Measurements from ENCODE around the gene ROBO2.

ROBO2 gene

DNA sequence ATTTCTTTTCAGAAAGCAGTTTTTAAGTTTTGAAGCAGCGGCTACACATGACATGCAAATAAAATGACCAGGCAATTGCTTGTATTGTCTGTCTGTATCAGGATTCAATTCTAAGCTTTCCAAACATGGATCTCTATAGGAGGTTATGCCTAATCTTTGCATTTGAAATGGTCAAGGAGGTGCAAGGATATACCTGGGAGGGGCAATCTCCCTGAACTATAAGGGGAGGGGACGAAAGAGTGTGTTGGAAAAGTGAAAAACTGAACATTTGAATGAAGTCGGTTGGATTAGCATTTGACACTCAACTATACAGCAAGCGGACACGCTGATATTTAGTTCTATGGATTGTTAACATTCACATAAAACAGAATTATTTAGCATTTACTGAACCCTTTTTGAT is 11.7 kb downstream of the ROBO2 start:
- in situ Hi-C loops (cut with MboI; ENCODE audit: low sequenced_read_pairs), result no loop called here

DNA sequence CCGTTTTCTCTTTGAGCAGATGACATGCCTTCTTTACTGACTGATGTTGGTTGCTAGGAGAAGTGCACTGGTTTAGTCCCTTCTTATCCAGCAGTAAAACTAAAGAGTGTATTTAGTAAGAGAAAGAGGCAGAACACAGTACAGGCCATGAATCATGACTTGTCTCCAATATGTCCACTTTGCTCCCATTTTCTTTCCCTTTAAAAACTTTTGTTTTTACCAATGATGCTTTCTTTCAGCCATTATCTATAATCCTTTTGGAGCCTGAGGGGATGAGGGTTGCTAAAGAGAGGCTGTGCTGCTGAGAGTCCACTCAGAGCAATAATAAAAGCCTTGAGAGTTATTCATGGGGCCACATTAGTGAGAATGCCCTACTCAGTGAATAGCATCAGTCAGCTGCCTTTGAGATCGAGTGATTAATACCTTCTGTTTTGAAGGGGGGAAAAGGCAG is 12.2 kb downstream of the ROBO2 start:
- in situ Hi-C loops (cut with MboI; ENCODE audit: low sequenced_read_pairs), result no loop called here

DNA sequence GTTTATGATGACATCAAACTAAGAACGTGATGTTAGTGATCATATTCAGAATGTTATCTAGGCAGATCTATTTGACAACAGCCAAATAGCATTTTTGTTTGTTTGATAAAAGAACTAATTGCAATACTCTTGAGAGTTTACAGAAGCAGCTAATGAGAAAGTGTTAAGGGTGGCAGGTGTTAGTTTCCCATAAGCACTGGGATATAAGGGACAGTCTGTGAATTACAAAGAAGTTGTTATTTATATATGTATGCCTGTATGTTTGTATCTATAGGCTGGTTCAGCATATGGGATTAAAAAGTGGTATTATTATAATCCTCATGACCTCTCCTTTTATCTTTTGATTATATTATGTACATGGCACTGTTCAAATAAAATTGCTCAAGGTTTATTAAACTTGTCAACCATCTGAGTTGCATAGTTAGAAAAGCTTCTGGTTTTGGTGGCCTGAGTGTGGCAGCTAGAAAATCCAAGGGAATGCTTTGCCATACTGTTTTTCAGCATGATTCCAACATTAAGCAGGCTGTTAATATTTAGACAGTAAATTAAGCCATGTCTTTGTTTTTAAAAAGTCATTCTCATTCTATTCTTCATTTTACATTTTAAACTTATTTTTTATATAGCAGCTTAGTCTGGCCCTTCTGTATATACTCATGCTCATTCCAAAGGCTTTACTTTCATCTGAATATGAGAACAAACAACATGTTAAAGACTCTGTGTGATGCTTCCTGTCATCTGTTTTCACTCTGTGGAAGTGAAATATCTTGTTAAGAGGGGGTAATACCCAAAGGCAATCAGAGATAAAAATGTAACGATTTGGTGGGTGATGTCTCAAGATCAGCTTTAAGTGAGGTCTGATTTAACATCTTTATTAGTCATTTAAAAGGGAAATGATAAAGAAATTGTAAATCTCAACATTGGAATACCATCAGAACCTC is 13.1 kb downstream of the ROBO2 start:
- in situ Hi-C loops (cut with MboI; ENCODE audit: low sequenced_read_pairs), result no loop called here

DNA sequence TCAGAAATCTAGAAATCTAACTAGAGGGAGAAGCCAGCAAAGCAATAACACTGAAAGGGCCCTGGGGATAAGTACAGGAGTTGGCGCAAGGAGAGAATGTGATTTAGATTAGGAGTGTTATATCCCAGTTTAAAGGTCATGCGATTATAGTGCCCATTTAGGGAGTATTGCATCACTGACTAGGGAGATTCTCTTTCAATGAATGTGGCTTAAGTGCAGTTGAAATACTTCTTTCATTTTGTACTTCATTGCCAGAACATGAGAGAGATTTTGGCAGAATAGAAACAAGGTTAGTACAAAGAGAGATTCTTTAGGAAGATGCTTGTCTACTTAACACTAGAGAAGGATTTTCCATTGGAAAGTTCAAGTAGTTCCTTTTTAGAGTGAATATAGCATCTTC is 13.9 kb downstream of the ROBO2 start:
- in situ Hi-C loops (cut with MboI; ENCODE audit: low sequenced_read_pairs), result no loop called here

DNA sequence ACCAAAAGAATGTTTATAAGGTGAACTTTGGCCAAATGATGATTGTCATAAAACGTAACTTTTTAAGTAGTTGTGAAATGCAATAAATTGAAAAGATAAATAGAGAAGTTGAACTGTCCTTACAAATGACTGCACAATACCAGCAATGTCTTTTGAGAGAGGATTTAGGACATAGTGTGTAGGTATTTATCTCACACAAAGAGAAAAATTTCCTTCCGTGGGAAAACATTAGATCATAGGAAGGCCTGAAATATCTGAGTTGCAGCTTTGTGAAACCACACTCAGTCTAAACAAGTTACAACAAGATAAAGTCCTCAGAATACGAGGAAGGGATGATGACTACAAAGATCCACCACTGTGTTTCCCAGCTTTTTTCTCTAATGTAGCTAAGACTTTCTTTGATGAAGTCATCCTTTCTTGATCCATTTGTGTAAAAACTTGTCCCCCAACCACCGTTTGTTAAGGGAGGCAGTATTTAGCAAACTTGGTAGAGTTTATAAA is 16.0 kb downstream of the ROBO2 start:
- in situ Hi-C loops (cut with MboI; ENCODE audit: low sequenced_read_pairs), result no loop called here

DNA sequence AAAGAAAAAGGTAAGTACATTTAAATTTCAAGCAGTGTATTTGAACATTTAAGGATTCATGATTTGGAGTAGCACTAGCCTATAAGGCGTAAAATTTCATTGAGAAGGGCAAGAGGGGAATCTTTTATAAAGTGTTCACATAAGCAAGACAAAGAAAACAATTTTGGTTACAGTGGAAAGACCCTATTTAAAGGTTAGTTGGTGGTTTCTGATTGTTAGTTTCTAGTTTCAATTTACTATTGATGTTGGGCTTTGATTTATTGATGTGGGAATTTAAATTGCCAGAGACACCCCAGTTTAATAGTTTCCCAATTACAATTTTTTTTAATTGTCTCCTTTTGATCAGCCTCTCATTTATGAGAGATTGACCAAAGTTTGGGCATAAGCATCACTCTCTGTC is 19.5 kb downstream of the ROBO2 start:
- in situ Hi-C loops (cut with MboI; ENCODE audit: low sequenced_read_pairs), result no loop called here

DNA sequence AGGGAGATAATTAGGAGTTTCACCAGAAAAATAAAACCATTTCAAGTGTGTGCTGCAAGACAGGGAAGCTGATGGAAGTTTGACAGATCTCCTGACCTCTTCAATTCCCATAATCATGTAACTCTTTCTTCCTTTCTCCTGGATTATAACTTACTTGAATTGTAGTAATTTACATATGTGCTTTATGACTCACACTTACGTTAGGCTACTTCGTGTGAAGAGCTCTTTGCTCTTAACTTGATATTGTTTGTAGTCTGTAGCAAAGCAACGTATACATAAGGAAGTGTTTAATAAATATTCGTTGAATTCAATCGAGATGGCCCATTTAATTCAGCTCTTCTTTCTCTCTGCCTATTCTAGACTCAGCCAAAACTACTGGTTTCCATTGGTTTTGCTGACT is 23.5 kb downstream of the ROBO2 start:
- in situ Hi-C loops (cut with MboI; ENCODE audit: low sequenced_read_pairs), result no loop called here

DNA sequence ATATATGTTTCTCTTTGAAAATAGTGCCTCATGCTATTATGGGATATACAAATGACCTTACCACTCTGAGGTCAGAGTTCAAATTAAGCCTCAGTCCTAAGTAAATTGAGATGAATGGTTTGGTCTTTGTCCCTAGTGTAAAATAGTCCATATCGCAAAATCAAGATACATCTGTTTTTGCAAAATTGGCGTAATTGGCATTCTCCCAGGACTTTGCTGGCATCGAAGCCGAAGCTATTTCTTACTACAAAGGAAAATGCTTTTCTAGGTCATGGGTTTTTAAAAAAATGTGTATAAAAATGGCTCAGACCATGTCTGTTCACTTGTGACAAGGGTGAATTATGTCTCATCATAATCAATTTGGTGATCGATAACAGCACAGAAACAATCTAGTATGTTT is 25.9 kb downstream of the ROBO2 start:
- in situ Hi-C loops (cut with MboI; ENCODE audit: low sequenced_read_pairs), result no loop called here

DNA sequence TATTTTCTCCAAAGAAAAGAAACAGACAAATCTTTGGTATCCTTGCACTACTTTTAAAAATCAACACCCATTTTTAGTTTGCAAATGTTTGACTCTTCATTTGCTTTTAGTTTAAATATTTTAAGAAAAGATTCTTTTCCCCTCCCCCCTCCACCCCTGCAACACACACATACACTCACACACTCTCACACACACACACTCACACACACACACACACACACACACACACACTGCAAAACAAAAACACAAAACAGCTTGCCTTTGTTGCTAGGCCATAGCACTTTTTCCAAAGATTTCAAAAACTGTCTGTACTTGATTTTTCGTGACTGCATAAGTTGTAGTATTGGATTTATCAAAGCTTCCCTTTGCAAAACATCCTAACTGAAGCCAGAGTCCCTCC is 26.9 kb downstream of the ROBO2 start:
- in situ Hi-C loops (cut with MboI; ENCODE audit: low sequenced_read_pairs), result no loop called here

DNA sequence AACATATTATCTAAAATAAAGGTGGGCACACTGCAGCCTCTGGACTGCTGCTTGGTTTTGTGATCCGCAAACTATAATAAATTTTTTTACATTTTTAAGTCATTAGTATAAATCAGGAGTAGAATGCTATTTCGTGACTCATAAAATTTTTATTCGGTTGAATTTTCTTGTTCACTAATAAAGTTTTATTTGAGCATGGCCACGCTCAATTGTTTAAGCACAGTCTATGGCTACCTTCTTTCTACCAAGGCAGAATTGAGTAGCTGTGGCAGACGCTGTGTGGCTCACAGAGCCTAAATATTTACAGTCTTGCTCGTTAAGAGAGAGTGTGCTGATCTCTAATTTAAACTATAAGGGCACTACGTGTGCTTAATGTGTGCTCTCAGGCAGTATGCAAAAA is 28.9 kb downstream of the ROBO2 start:
- in situ Hi-C loops (cut with MboI; ENCODE audit: low sequenced_read_pairs), result no loop called here

DNA sequence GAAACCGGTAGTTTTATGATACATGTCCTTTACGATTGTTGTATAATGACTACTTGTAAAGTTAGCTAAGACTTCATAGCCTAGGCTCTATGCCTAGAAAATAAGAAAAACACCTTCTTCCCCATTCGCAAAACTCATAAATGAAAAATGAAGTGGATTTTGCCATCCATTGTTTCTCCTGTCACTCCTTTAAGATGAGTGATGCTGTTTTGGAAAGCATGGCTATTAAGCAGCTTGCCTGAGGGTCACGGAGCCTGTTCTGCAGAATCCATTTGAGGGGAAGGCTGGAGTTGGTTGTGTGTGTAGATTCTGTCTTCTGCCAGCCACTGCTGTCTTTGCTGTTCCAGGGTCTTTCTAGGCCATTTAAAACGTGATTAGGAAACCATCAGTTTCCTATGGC is 31.5 kb downstream of the ROBO2 start:
- in situ Hi-C loops (cut with MboI; ENCODE audit: low sequenced_read_pairs), result no loop called here

DNA sequence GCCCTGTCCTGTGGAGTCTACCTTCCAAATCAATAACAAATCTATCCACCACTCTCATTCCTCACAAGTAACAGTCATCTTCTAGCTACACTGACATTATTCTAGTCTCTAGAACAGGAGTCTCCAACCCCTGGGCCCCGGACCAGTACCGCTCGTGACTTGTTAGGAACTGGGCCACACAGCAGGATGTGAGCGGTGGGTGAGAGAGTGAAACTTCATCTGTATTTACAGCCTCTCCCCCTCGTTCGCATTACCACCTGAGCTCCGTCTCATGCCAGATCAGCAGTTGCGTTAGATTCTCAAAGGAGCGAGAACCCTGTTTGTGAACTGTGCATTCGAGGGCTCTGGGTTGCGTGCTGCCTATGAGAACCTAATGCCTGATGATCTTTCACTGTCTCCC is 31.9 kb downstream of the ROBO2 start:
- in situ Hi-C loops (cut with MboI; ENCODE audit: low sequenced_read_pairs), result no loop called here

DNA sequence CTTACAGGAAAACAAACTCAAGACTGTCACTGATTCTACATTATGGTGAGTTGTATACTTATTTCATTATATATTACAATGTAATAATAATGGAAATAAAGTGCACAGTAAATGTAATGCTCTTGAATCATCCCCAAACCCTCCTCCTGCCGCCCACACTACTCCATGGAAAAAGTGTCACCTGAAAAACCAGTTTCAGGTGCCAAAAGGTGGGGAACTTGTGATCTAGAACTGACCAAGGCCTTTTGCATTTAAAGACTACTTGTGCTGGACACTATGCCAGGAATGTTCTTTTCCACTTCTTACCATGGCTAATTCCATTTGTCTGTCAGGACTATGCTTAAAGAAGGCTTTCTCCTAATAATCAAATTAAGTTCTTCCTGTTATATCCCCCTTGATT is 32.3 kb downstream of the ROBO2 start:
- in situ Hi-C loops (cut with MboI; ENCODE audit: low sequenced_read_pairs), result no loop called here

DNA sequence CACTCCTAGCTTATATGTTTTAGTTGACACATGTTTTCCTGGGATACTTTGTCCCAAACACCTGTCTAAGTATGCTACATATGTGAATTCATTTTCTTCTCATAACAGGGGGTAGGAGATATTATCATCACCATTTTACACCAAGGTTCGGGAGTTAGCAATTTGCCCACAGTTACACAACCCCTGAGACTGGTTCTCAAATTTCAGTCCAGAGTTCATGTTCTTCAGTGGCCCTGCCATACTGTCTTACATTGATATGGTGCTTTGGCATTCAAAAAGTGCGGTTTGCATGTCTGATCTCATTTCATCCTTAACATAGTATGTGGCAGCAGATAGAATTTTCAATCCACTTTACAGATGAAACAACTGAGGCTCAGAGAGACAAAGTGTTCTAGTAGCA is 38.4 kb downstream of the ROBO2 start:
- in situ Hi-C loops (cut with MboI; ENCODE audit: low sequenced_read_pairs), result no loop called here

DNA sequence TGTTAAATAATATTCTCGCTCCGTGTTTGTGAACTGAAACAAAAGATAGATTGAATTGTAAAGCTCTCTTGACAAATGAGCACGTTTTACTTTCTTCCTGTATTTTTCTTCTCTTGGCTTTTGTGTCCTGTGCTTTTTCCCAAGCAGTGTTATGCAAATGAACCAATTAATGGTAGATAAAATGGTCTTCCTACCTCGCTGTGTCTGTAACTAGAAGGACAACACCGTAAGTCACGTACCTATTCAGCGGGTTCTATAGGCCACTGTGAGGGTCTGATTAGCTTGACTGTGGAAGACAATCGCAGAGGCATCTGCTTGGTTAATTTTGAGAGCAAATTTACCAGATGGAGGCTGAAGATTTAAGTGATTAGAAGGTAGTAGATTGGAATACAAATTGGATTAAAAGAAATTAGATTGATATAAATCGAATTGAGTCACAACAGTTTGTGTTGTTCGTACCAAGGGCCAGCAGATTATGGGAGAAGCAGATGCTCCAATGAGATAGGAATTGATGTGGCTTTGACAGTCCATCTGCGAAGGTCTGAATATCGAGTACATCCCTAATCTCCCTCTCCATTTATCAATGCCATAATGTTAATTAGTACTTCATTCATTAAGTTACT is 40.2 kb downstream of the ROBO2 start:
- in situ Hi-C loops (cut with MboI; ENCODE audit: low sequenced_read_pairs), result no loop called here

DNA sequence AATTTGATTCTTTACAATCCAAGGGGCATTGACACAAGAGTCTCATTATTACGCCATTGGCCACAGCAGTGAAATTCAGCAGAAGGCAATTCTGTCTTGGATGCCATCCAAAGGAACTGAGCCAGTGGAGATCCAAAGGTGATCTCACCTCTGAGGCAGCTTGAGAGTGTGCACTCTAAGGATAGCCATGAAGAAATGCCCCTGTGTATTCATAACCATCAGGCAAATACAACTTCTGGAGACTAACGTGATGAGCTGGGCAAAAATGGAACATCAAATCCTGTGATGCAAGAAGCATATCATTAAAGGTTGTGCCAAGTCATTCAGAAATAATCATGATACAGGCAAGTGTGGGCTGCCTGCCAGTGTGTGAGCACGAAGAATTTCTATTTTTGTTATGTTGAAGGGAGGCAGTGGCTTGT is 41.4 kb downstream of the ROBO2 start:
- in situ Hi-C loops (cut with MboI; ENCODE audit: low sequenced_read_pairs), result no loop called here

DNA sequence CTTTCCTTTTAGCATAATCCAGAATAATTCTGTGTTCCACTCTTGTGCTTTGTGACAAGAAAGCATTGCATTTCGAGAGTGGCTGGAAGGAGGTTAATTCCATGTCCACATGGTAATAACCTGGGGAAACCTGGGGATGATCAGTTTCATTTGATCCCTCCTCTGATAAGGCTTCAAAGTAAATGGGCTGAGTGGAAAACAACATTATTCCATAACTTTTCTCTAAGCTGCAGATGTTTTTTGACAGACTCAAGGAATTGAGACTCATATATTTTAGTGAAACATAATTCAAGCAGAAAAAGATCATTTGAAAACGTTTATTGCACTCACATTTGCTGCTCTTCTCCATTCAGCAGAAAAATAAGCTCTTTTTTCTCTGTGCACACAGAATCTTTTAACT is 44.6 kb downstream of the ROBO2 start:
- in situ Hi-C loops (cut with MboI; ENCODE audit: low sequenced_read_pairs), result no loop called here

DNA sequence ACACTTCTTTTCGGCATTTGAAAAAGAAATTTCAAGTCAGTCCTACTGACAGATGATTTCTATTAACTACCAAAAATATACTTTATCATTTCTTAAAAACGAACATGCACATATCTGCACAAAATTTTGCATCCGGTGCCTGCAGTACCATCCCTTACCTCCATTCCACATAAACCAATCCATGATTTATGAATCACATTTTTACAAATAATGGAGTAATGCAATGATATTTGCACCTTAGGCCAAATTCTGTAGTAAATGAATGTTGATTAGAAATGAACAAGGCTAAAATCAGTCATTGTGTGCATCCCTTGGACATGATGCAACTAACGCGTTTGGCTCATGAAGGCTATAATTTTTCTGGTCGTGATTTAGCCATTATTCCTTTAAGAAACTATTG is 46.5 kb downstream of the ROBO2 start:
- in situ Hi-C loops (cut with MboI; ENCODE audit: low sequenced_read_pairs), result no loop called here

DNA sequence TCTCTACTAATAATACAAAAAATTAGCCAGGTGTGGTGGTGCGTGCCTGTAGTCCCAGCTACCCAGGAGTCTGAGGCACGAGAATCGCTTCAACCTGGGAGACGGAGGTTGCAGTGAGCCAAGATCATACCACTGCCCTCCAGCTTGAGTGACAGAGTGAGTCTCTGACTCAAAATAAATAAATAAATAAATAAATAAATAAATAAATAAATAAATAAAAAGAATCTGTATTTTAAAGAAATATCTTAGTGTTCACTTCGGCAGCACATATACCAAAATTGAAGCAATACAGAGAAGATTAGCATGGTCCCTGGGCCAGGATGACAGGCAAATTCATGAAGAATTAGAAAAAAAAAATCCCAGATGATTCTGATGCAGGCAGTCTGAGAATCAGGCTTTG is 51.9 kb downstream of the ROBO2 start:
- in situ Hi-C loops (cut with MboI; ENCODE audit: low sequenced_read_pairs), result no loop called here

DNA sequence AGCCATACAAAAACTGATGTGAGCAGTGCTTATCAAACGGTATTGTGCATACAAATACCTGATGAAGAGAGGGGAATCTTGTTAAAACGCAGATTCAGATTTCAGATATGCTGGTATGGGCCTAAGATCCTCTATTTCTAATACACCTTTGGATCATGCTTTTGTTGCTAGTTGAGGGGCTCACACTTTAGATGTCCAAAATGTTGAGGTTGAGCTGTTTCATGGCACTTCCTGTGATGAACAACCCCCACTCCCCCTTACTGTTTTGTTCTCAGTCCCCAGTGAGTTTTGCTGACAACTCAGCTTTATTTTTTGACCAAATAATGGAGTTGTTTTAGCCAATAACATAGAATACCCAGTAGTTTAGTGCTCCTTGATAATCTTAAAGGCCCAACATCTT is 53.2 kb downstream of the ROBO2 start:
- in situ Hi-C loops (cut with MboI; ENCODE audit: low sequenced_read_pairs), result no loop called here

DNA sequence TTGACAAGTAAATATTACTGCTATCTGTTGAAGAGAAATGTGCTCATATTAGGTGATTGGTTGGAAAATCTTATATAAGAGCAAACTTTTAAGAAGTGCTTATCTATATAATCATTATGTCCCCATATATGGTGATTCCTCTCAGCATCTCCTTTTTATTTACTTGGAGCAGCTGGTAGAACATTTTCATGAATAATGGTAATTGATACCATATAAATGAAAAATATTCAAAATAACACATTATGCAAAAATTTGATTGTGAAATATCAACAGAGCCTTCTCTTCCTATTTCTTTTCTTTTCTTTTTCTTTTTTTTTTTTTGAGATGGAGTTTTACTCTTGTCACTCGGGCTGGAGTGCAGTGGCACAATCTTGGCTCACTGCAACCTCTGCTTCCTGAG is 56.2 kb downstream of the ROBO2 start:
- in situ Hi-C loops (cut with MboI; ENCODE audit: low sequenced_read_pairs), result no loop called here

Measured in HL-60/S4 treated with retinoic acid at 250 ng/mL for 4 days and 3 days (cell line).